GM19043 (cell line): Measurements from ENCODE around the gene NANOS2.

Experiments used
- ATAC-seq: cut with Tn5 transposase; IDR thresholded peaks from one replicate; pipeline ENCODE4 v1.9.1; 2021; ENCODE audit warnings: low read depth; ENCODE audit not compliant: unreplicated experiment

Gene NANOS2

GRCh38 chr19:45913874-45914830 is at the start of gene NANOS2:
NANOS2 (minus strand) TSS chr19:45914778; CDS start chr19:45914693, 85 bp downstream.
- ATAC-seq, result no peak

- ATAC-seq, result no peak
These were observed 47.4 kb upstream of the NANOS2 start for GRCh38 chr19:45962021-45962420.

- ATAC-seq, result no peak
These were observed 46.1 kb upstream of the NANOS2 start for GRCh38 chr19:45960595-45961235.

- ATAC-seq, result no peak
These were observed 45.0 kb upstream of the NANOS2 start for GRCh38 chr19:45959517-45960025.

- no peak for ATAC-seq
These were observed 44.4 kb upstream of the NANOS2 start for GRCh38 chr19:45958769-45959516.

GRCh38 chr19:45958320-45958719 is 43.7 kb upstream of the NANOS2 start:
- no peak for ATAC-seq

- ATAC-seq, result no peak
These were observed 41.5 kb upstream of the NANOS2 start for GRCh38 chr19:45955905-45956608.

GRCh38 chr19:45954156-45954555 is 39.6 kb upstream of the NANOS2 start:
- ATAC-seq, result no peak

- no peak for ATAC-seq
These were observed 39.1 kb upstream of the NANOS2 start for GRCh38 chr19:45953676-45954075.

GRCh38 chr19:45952686-45953505 is 38.3 kb upstream of the NANOS2 start:
- no peak for ATAC-seq

GRCh38 chr19:45952341-45952685 is 37.7 kb upstream of the NANOS2 start:
- ATAC-seq, result no peak

GRCh38 chr19:45947926-45948325 is 33.3 kb upstream of the NANOS2 start:
- ATAC-seq, result no peak

- no peak for ATAC-seq
These were observed 25.9 kb upstream of the NANOS2 start for GRCh38 chr19:45940515-45940805.

GRCh38 chr19:45939792-45940514 is 25.4 kb upstream of the NANOS2 start:
- ATAC-seq, result no peak

GRCh38 chr19:45938733-45939319 is 24.2 kb upstream of the NANOS2 start:
- ATAC-seq, result no peak

GRCh38 chr19:45935267-45935666 is 20.7 kb upstream of the NANOS2 start:
- ATAC-seq, result no peak

GRCh38 chr19:45934551-45935230 is 20.1 kb upstream of the NANOS2 start:
- no peak for ATAC-seq

- no peak for ATAC-seq
These were observed 19.2 kb upstream of the NANOS2 start for GRCh38 chr19:45933759-45934158.
